HepG2 (cell line): ENCODE data around the gene LAMTOR2. TPM values are rescaled to one million over a fixed set of nuclear protein-coding genes. Genes with fewer than 3 reads are reported as not detected.
A peak's percentile ranks its signal among the peaks of the same experiment; 100 is the strongest.

ENCODE experiments used
- ARNT2 ChIP-seq: sonication (generic); formaldehyde crosslinking; IDR thresholded peaks from 2 replicates; pipeline ENCODE4 v1.8.0; 2022; ENCODE audit warnings: mild to moderate bottlenecking, low read depth, missing genetic modification reagents, moderate library complexity
- CERS6 ChIP-seq: sonication (generic); formaldehyde crosslinking; IDR thresholded peaks from 2 replicates; pipeline ENCODE4 v1.5.0; 2020; ENCODE audit warnings: missing genetic modification reagents
- CTCF ChIP-seq: sonication (generic); formaldehyde crosslinking; IDR thresholded peaks from 2 replicates; pipeline ENCODE4 v1.5.0; 2020; ENCODE audit warnings: mild to moderate bottlenecking, missing genetic modification reagents, moderate library complexity
- DNMT3B ChIP-seq: conservative IDR thresholded peaks from 2 replicates; pipeline ENCODE4 v1.6.1; 2016; ENCODE audit warnings: missing biosample characterization, control low read depth
- HNF4A ChIP-seq: sonication (generic); formaldehyde crosslinking; IDR thresholded peaks from 2 replicates; pipeline ENCODE4 v1.4.0; 2020; ENCODE audit warnings: missing genetic modification reagents
- MED13 ChIP-seq: sonication (generic); formaldehyde crosslinking; IDR thresholded peaks from 2 replicates; pipeline ENCODE4 v1.5.0; 2020; ENCODE audit warnings: missing genetic modification reagents
- MXD1 ChIP-seq: sonication (generic); formaldehyde crosslinking; IDR thresholded peaks from 2 replicates; pipeline ENCODE4 v1.4.0; 2020; ENCODE audit warnings: mild to moderate bottlenecking, missing genetic modification reagents
- NCOA2 ChIP-seq: sonication (generic); formaldehyde crosslinking; IDR thresholded peaks from 2 replicates; pipeline ENCODE4 v1.8.0; 2022; ENCODE audit warnings: inconsistent platforms
- PRMT3 ChIP-seq: sonication (generic); formaldehyde crosslinking; IDR thresholded peaks from 2 replicates; pipeline ENCODE4 v1.8.1; 2022; ENCODE audit warnings: low read depth, mild to moderate bottlenecking, moderate library complexity, missing genetic modification reagents, borderline replicate concordance
- RAD21 ChIP-seq: fragments of 450-650 bp; formaldehyde crosslinking; IDR thresholded peaks from 2 replicates; pipeline ENCODE4 v1.5.0; 2020; ENCODE audit warnings: mild to moderate bottlenecking
- SOX6 ChIP-seq, 2 experiments: fragments of 450-650 bp in 1 of 2; sonication (generic) in 1 of 2; formaldehyde crosslinking in 1 of 2; IDR thresholded peaks; 2 replicates each; pipeline versions ENCODE4 v1.4.0 to v1.6.1; 2017 to 2020; ENCODE audit warnings: antibody characterized with exemption in 1 of 2, mild to moderate bottlenecking in 1 of 2, missing genetic modification reagents in 1 of 2
- SP2 ChIP-seq: sonication (generic); formaldehyde crosslinking; IDR thresholded peaks from 2 replicates; pipeline ENCODE4 v1.5.1; 2020; ENCODE audit warnings: mild to moderate bottlenecking, missing genetic modification reagents
- SPEN ChIP-seq: sonication (generic); formaldehyde crosslinking; IDR thresholded peaks from 2 replicates; pipeline ENCODE4 v1.5.1; 2020; ENCODE audit warnings: low read depth, mild to moderate bottlenecking, missing genetic modification reagents
- THAP8 ChIP-seq: sonication (generic); formaldehyde crosslinking; IDR thresholded peaks from 2 replicates; pipeline ENCODE4 v1.5.1; 2020; ENCODE audit warnings: missing genetic modification reagents, mild to moderate bottlenecking, borderline replicate concordance
- XRCC5 ChIP-seq: fragments of 200-400 bp; formaldehyde crosslinking; optimal IDR thresholded peaks from 2 replicates; pipeline ENCODE3; 2017; ENCODE audit warnings: mild to moderate bottlenecking, low read length
- ZNF205 ChIP-seq: IDR thresholded peaks from 2 replicates; pipeline ENCODE4 v1.6.1; 2018; ENCODE audit warnings: missing biosample characterization, missing genetic modification reagents
- ZNF230 ChIP-seq: sonication (generic); formaldehyde crosslinking; IDR thresholded peaks from 2 replicates; pipeline ENCODE4 v1.4.0; 2020; ENCODE audit warnings: mild to moderate bottlenecking, missing genetic modification reagents
- ZNF350 ChIP-seq: sonication (generic); formaldehyde crosslinking; IDR thresholded peaks from 2 replicates; pipeline ENCODE4 v1.4.0; 2020; ENCODE audit warnings: mild to moderate bottlenecking, low read depth, missing genetic modification reagents, borderline replicate concordance
- ZNF546 ChIP-seq: sonication (generic); formaldehyde crosslinking; conservative IDR thresholded peaks from 2 replicates; pipeline ENCODE4 v1.8.1; 2023; ENCODE audit warnings: mild to moderate bottlenecking, missing genetic modification reagents
- ZNF652 ChIP-seq: IDR thresholded peaks from 2 replicates; pipeline ENCODE4 v1.6.1; 2016; ENCODE audit warnings: low read depth, borderline replicate concordance
- ZNF740 ChIP-seq: sonication (generic); formaldehyde crosslinking; IDR thresholded peaks from 2 replicates; pipeline ENCODE4 v1.4.0; 2020; ENCODE audit warnings: missing genetic modification reagents
- ZNF768 ChIP-seq: sonication (generic); formaldehyde crosslinking; IDR thresholded peaks from 2 replicates; pipeline ENCODE4 v1.4.0; 2020; ENCODE audit warnings: missing genetic modification reagents
- ZNF83 ChIP-seq: sonication (generic); formaldehyde crosslinking; IDR thresholded peaks from 2 replicates; pipeline ENCODE4 v1.4.0; 2020; ENCODE audit warnings: missing genetic modification reagents, mild to moderate bottlenecking, borderline replicate concordance
- polyA plus RNA-seq, 8 experiments: library from polyadenylated mRNA; depleted of rRNA in 3 of 8; stranded (reverse) in 7 of 8; unstranded in 1 of 8; fragments of >200 nt; fragmentation: Illumina TruSeq in 4 of 8; extraction: Trizol in 4 of 8; gene quantifications; 2 replicates each; pipeline versions ENCODE4 v1.2.1 to v1.2.3, GENCODE V29; 2011 to 2016; ENCODE audit warnings: low read depth in 4 of 8, missing spikeins in 1 of 8, mixed read lengths in 1 of 8; ENCODE audit not compliant: insufficient read depth in 1 of 8
- total RNA-seq, 5 experiments: library from RNA; depleted of rRNA; stranded (reverse); fragments of >200 nt; fragmentation: Illumina TruSeq; extraction: Trizol; gene quantifications; 2 replicates each; pipeline ENCODE4 v1.2.3, GENCODE V29; 2016; ENCODE audit warnings: low read depth in 1 of 5

LAMTOR2 gene
- total and polyA plus RNA-seq, 2 of the 13 experiments (the other 11 are each of a cell fraction or from before 2014, with no cell fraction given), result 36.5 to 66.4 TPM

GRCh38 chr1:156025876-156026275, 28.7 kb upstream of the LAMTOR2 start (continued):
- TF ChIP-seq CTCF (CRISPR knock-in tag), result peak; percentile 84
- no peak for TF ChIP-seq ZNF230 (CRISPR knock-in tag)
- no peak for TF ChIP-seq ZNF546
- TF ChIP-seq PRMT3 (CRISPR knock-in tag), result no peak
- no peak for TF ChIP-seq SP2 (CRISPR knock-in tag)
- 0 out of 2 replicates have a peak, but pooled peaks have one; percentile 10 for TF ChIP-seq ZNF652 (CRISPR knock-in tag)
- TF ChIP-seq ZNF205 (CRISPR knock-in tag), result peak; percentile 42; the same call in 1 of the 2 replicates
- TF ChIP-seq RAD21, result peak; percentile 67; the same call in 1 of the 2 replicates
- no peak for TF ChIP-seq MXD1 (CRISPR knock-in tag)
- TF ChIP-seq DNMT3B (CRISPR knock-in tag), result no peak
- TF ChIP-seq XRCC5, result peak; percentile 78
- no peak for TF ChIP-seq CERS6 (CRISPR knock-in tag)
- peak; percentile 37; the same call in 1 of the 2 replicates for TF ChIP-seq SPEN (CRISPR knock-in tag)
- TF ChIP-seq SOX6 (IDR thresholded peaks at IDR 0.05), result no peak
- TF ChIP-seq SOX6 (CRISPR knock-in tag; IDR thresholded peaks at IDR 0.05), result 0 out of 2 replicates have a peak, but pooled peaks have one; percentile 17
- no peak for TF ChIP-seq MED13 (CRISPR knock-in tag)
- no peak for TF ChIP-seq HNF4A (CRISPR knock-in tag)
- TF ChIP-seq ZNF768, result peak; percentile 27; the same call in 1 of the 2 replicates
- TF ChIP-seq ARNT2 (CRISPR knock-in tag), result 0 out of 2 replicates have a peak, but pooled peaks have one; percentile 31
- TF ChIP-seq ZNF350 (CRISPR knock-in tag), result no peak
- TF ChIP-seq ZNF740, result no peak
- no peak for TF ChIP-seq ZNF83 (CRISPR knock-in tag)
- no peak for TF ChIP-seq NCOA2 (CRISPR knock-in tag)
- TF ChIP-seq THAP8 (CRISPR knock-in tag), result no peak
